HepG2 (cell line): Measurements from ENCODE around the gene C1QTNF5. TPM values are rescaled to one million over a fixed set of nuclear protein-coding genes. Genes with fewer than 3 reads are reported as not detected.

Experiments used
- AHR ChIP-seq: IDR thresholded peaks from 2 replicates; pipeline ENCODE4 v1.6.1; 2018; ENCODE audit warnings: missing genetic modification reagents, missing compliant biosample characterization
- ARNT2 ChIP-seq: sonication (generic); formaldehyde crosslinking; IDR thresholded peaks from 2 replicates; pipeline ENCODE4 v1.8.0; 2022; ENCODE audit warnings: mild to moderate bottlenecking, low read depth, missing genetic modification reagents, moderate library complexity
- ATF4 ChIP-seq, 2 experiments: fragments of 450-650 bp in 1 of 2; sonication (generic) in 1 of 2; formaldehyde crosslinking; IDR thresholded peaks; 2 replicates each; pipeline versions ENCODE4 v1.5.0 to v1.8.0; 2020 to 2022; ENCODE audit warnings: mild to moderate bottlenecking in 1 of 2, missing genetic modification reagents in 1 of 2
- FOSL2 ChIP-seq: sonication (generic); formaldehyde crosslinking; IDR thresholded peaks from 2 replicates; pipeline ENCODE4 v1.4.0; 2020; ENCODE audit warnings: missing genetic modification reagents
- MED1 ChIP-seq: sonication (generic); formaldehyde crosslinking; IDR thresholded peaks from 2 replicates; pipeline ENCODE4 v1.4.0; 2020; ENCODE audit warnings: missing genetic modification reagents
- SMARCC2 ChIP-seq: fragments of 450-650 bp; IDR thresholded peaks from 2 replicates; pipeline ENCODE4 v1.6.1; 2017; ENCODE audit warnings: antibody characterized with exemption, mild to moderate bottlenecking
- SNAPC4 ChIP-seq: sonication (generic); formaldehyde crosslinking; IDR thresholded peaks from 2 replicates; pipeline ENCODE4 v1.4.0; 2020; ENCODE audit warnings: mild to moderate bottlenecking, missing genetic modification reagents
- TEAD2 ChIP-seq: sonication (generic); formaldehyde crosslinking; IDR thresholded peaks from 2 replicates; pipeline ENCODE4 v1.9.0; 2021; ENCODE audit warnings: missing genetic modification reagents
- TRAFD1 ChIP-seq: sonication (generic); formaldehyde crosslinking; IDR thresholded peaks from 2 replicates; pipeline ENCODE4 v1.5.1; 2020; ENCODE audit warnings: missing genetic modification reagents, mild to moderate bottlenecking, borderline replicate concordance
- ZMYM2 ChIP-seq: sonication (generic); formaldehyde crosslinking; IDR thresholded peaks from 2 replicates; pipeline ENCODE4 v1.8.0; 2022; ENCODE audit warnings: mild to moderate bottlenecking, missing genetic modification reagents
- ZNF142 ChIP-seq: sonication (generic); formaldehyde crosslinking; IDR thresholded peaks from 2 replicates; pipeline ENCODE4 v1.4.0; 2020; ENCODE audit warnings: missing genetic modification reagents
- ZNF678 ChIP-seq: sonication (generic); formaldehyde crosslinking; IDR thresholded peaks from 2 replicates; pipeline ENCODE4 v1.4.0; 2020; ENCODE audit warnings: mild to moderate bottlenecking, missing genetic modification reagents
- polyA plus RNA-seq, 8 experiments: library from polyadenylated mRNA; depleted of rRNA in 3 of 8; stranded (reverse) in 7 of 8; unstranded in 1 of 8; fragments of >200 nt; fragmentation: Illumina TruSeq in 4 of 8; extraction: Trizol in 4 of 8; gene quantifications; 2 replicates each; pipeline versions ENCODE4 v1.2.1 to v1.2.3, GENCODE V29; 2011 to 2016; ENCODE audit warnings: low read depth in 4 of 8, missing spikeins in 1 of 8, mixed read lengths in 1 of 8; ENCODE audit not compliant: insufficient read depth in 1 of 8
- total RNA-seq, 5 experiments: library from RNA; depleted of rRNA; stranded (reverse); fragments of >200 nt; fragmentation: Illumina TruSeq; extraction: Trizol; gene quantifications; 2 replicates each; pipeline ENCODE4 v1.2.3, GENCODE V29; 2016; ENCODE audit warnings: low read depth in 1 of 5

Gene C1QTNF5
- total and polyA plus RNA-seq, 2 of the 13 experiments (the other 11 are each of a cell fraction or from before 2014, with no cell fraction given) = 0.86 to 1.2 TPM

- TF ChIP-seq SNAPC4 (CRISPR knock-in tag) (peak; percentile 63; the same call in 1 of the 2 replicates), ZMYM2 (CRISPR knock-in tag) (peak; percentile 50; the same call in 1 of the 2 replicates), ATF4 (CRISPR knock-in tag; IDR thresholded peaks at IDR 0.05) (no peak), ZNF142 (CRISPR knock-in tag) (peak; percentile 75; the same call in 1 of the 2 replicates), ZNF678 (0 out of 2 replicates have a peak, but pooled peaks have one; percentile 50), MED1 (CRISPR knock-in tag) (peak; percentile 91), AHR (CRISPR knock-in tag) (no peak), TEAD2 (CRISPR knock-in tag) (no peak), ARNT2 (no peak; the same call in 1 of the 2 replicates), SMARCC2 (no peak), FOSL2 (CRISPR knock-in tag) (peak; percentile 99), TRAFD1 (no peak)
Measured at GRCh38 chr11:119368121-119369034, 27.7 kb upstream of the C1QTNF5 start (continued).
